HEK293 (cell line): ENCODE measurements around the gene ZNF528.

Source experiments
- CTCF ChIA-PET: fragments of 350-600 bp; formaldehyde crosslinking; extraction: SDS; loops from one replicate; lab custom pipeline; 2021; ENCODE audit warnings: antibody characterized with exemption; lab: Yijun Ruan, JAX
- POLR2A ChIA-PET: fragments of 300-600 bp; formaldehyde crosslinking; extraction: SDS; loops from one replicate; lab custom pipeline; 2020; ENCODE audit warnings: antibody characterized with exemption, inconsistent platforms; lab: Yijun Ruan, JAX
- H3K27ac ChIP-seq: fragments of 200-500 bp; sonication (Bioruptor generic); 2 replicates; pipeline ENCODE4 v1.5.1; 2014; ENCODE audit warnings: low read depth, low read length, control low read depth, inconsistent platforms; ENCODE audit errors: extremely low read depth
- H3K36me3 ChIP-seq, 2 experiments: fragments of 200-500 bp in 1 of 2; sonication (Bioruptor generic) in 1 of 2; 1 replicate in 1 of 2; 2 replicates in 1 of 2; pipeline ENCODE4 v1.5.1; 2014 to 2017; ENCODE audit warnings: inconsistent platforms in 2 of 2, low read length in 2 of 2; ENCODE audit not compliant: control insufficient read depth in 2 of 2, insufficient read depth in 1 of 2
- H3K4me1 ChIP-seq: fragments of 200-500 bp; sonication (Bioruptor generic); 2 replicates; pipeline ENCODE4 v1.5.1; 2014; ENCODE audit warnings: mild to moderate bottlenecking, low read length, inconsistent platforms; ENCODE audit not compliant: control insufficient read depth, insufficient read depth
- H3K4me3 ChIP-seq: 2 replicates; pipeline ENCODE4 v1.5.1; 2011; ENCODE audit warnings: low read depth, mild to moderate bottlenecking, control low read depth, low read length, moderate library complexity
- H3K9me3 ChIP-seq: fragments of 200-500 bp; sonication (Bioruptor generic); 2 replicates; pipeline ENCODE4 v1.5.1; 2014; ENCODE audit warnings: low read depth, low read length, inconsistent platforms; ENCODE audit not compliant: control insufficient read depth, insufficient read depth
- EGR2 ChIP-seq: fragments of 450-650 bp; formaldehyde crosslinking; IDR thresholded peaks from 2 replicates; pipeline ENCODE4 v1.5.1; 2016; ENCODE audit warnings: low read depth, missing biosample characterization, missing genetic modification characterization
- GLIS1 ChIP-seq: fragments of 450-650 bp; formaldehyde crosslinking; IDR thresholded peaks from 2 replicates; pipeline ENCODE4 v1.5.1; 2016; ENCODE audit warnings: missing biosample characterization, missing genetic modification characterization
- IKZF3 ChIP-seq: fragments of 450-650 bp; IDR thresholded peaks from 2 replicates; pipeline ENCODE4 v1.5.0; 2018; ENCODE audit warnings: missing biosample characterization, mild to moderate bottlenecking, missing genetic modification characterization, moderate library complexity
- KLF9 ChIP-seq: fragments of 450-650 bp; formaldehyde crosslinking; IDR thresholded peaks from 2 replicates; pipeline ENCODE4 v1.5.1; 2016; ENCODE audit warnings: missing biosample characterization, missing genetic modification characterization, low read depth
- PBX3 ChIP-seq: sonication (generic); formaldehyde crosslinking; IDR thresholded peaks from 2 replicates; pipeline ENCODE4 v1.8.1; 2022; ENCODE audit warnings: mild to moderate bottlenecking, moderate library complexity, missing genetic modification reagents
- PRDM2 ChIP-seq: fragments of 450-650 bp; formaldehyde crosslinking; IDR thresholded peaks from 2 replicates; pipeline ENCODE4 v1.5.1; 2016; ENCODE audit warnings: missing biosample characterization, missing genetic modification characterization, borderline replicate concordance
- PRDM6 ChIP-seq: fragments of 450-650 bp; formaldehyde crosslinking; IDR thresholded peaks from 2 replicates; pipeline ENCODE4 v1.5.1; 2017; ENCODE audit warnings: missing biosample characterization, missing genetic modification characterization
- SETDB1 ChIP-seq: IDR thresholded peaks from one replicate; pipeline ENCODE4 v1.6.1; 2017; ENCODE audit warnings: mild to moderate bottlenecking, low read length, moderate library complexity, mixed read lengths; ENCODE audit not compliant: insufficient read length
- ZBTB26 ChIP-seq: fragments of 450-650 bp; formaldehyde crosslinking; optimal IDR thresholded peaks from 2 replicates; pipeline ENCODE3; 2016; ENCODE audit warnings: missing biosample characterization, mild to moderate bottlenecking, missing genetic modification characterization
- ZBTB8A ChIP-seq: fragments of 450-650 bp; formaldehyde crosslinking; IDR thresholded peaks from 2 replicates; pipeline ENCODE4 v1.5.1; 2016; ENCODE audit warnings: missing biosample characterization, missing genetic modification characterization
- ZFHX2 ChIP-seq: fragments of 450-650 bp; formaldehyde crosslinking; conservative IDR thresholded peaks from 2 replicates; pipeline ENCODE4 v1.5.1; 2016; ENCODE audit warnings: missing biosample characterization, missing genetic modification characterization
- ZNF335 ChIP-seq: fragments of 450-650 bp; formaldehyde crosslinking; conservative IDR thresholded peaks from 2 replicates; pipeline ENCODE4 v1.5.1; 2016; ENCODE audit warnings: missing biosample characterization, missing genetic modification characterization
- ZNF544 ChIP-seq: fragments of 450-650 bp; formaldehyde crosslinking; IDR thresholded peaks from 2 replicates; pipeline ENCODE4 v1.5.0; 2017; ENCODE audit warnings: missing biosample characterization, missing genetic modification characterization
- ZNF561 ChIP-seq: fragments of 450-650 bp; IDR thresholded peaks from 2 replicates; pipeline ENCODE4 v1.5.1; 2018; ENCODE audit warnings: missing biosample characterization, missing genetic modification characterization, borderline replicate concordance
- ZNF610 ChIP-seq: fragments of 450-650 bp; formaldehyde crosslinking; IDR thresholded peaks from 2 replicates; pipeline ENCODE4 v1.5.1; 2016; ENCODE audit warnings: missing biosample characterization, missing genetic modification characterization, borderline replicate concordance
- ZNF623 ChIP-seq: fragments of 450-650 bp; formaldehyde crosslinking; IDR thresholded peaks from 2 replicates; pipeline ENCODE4 v1.5.1; 2016; ENCODE audit warnings: missing biosample characterization, missing genetic modification characterization
- ZSCAN18 ChIP-seq: fragments of 450-650 bp; formaldehyde crosslinking; IDR thresholded peaks from 2 replicates; pipeline ENCODE4 v1.5.1; 2016; ENCODE audit warnings: missing biosample characterization, missing genetic modification characterization

The ZNF528 gene

GRCh38 chr19:52398081-52398441 lies 412 bp downstream of the ZNF528 start (continued):
- TF ChIP-seq ZFHX2 (tag by site-specific recombination) = no peak
- TF ChIP-seq, all 188 proteins: peak for 2

- POLR2A ChIA-PET = no interaction called here
- no peaks in the 10 kb centered on the region for H3K4me1 ChIP-seq
- no peaks in the 10 kb centered on the region; the same call in 1 of the 2 replicates for H3K9me3 ChIP-seq
- H3K36me3 ChIP-seq = peaks cover 3 to 80% of the 10 kb centered on the region in 2 experiments; a peak in 2 of 3 replicates
- TF ChIP-seq IKZF3 (tag by site-specific recombination) (no peak), ZNF335 (no peak), ZNF544 (tag by site-specific recombination) (0 out of 2 replicates have a peak, but pooled peaks have one; percentile 44)
- CTCF ChIA-PET = no interaction called here
- no peak overlapping the region for H3K27ac ChIP-seq
- no peak overlapping the region for H3K4me3 ChIP-seq
These were observed 12.6 kb downstream of the ZNF528 start for GRCh38 chr19:52410276-52410675.

GRCh38 chr19:52415711-52416110 lies 18.1 kb downstream of the ZNF528 start:
- peaks cover 0 to 26% of the 10 kb centered on the region in 2 experiments; a peak in 1 of 3 replicates for H3K36me3 ChIP-seq
- CTCF ChIA-PET = no interaction called here
- TF ChIP-seq SETDB1 (peak; percentile 55), ZBTB26 (tag by site-specific recombination) (no peak)
- no peak overlapping the region for H3K4me3 ChIP-seq
- POLR2A ChIA-PET = no interaction called here
- no peaks in the 10 kb centered on the region for H3K4me1 ChIP-seq
- no peak overlapping the region for H3K27ac ChIP-seq
- H3K9me3 ChIP-seq = no peaks in the 10 kb centered on the region; the same call in 1 of the 2 replicates

GRCh38 chr19:52428937-52429336 lies 31.3 kb downstream of the ZNF528 start, which contains the start of gene ZNF534:
Gene ZNF534, plus strand, starts transcription at chr19:52429148. Its CDS starts 2,327 bp downstream, at chr19:52431475.
- ChIA-PET CTCF (no interaction called here), POLR2A (no interaction called here)
- TF ChIP-seq GLIS1 (tag by site-specific recombination) = no peak
- TF ChIP-seq PRDM6 = no peak
- TF ChIP-seq PBX3 (CRISPR knock-in tag) = no peak
- no peak for TF ChIP-seq ZBTB8A (tag by site-specific recombination)
- TF ChIP-seq ZNF561 = no peak
- TF ChIP-seq EGR2 (tag by site-specific recombination) = no peak
- TF ChIP-seq KLF9 = no peak
- TF ChIP-seq PRDM2 (tag by site-specific recombination) = no peak
- no peak for TF ChIP-seq ZSCAN18
- TF ChIP-seq ZNF610 (tag by site-specific recombination) = no peak
- TF ChIP-seq ZNF623 = no peak

More at GRCh38 chr19:52428937-52429336, 31.3 kb downstream of the ZNF528 start, which contains the start of gene ZNF534:
- Histone ChIP-seq H3K36me3 (no peaks in the 10 kb centered on the region), H3K4me1 (no peaks in the 10 kb centered on the region), H3K9me3 (no peaks in the 10 kb centered on the region; the same call in 1 of the 2 replicates), H3K4me3 (no peak within 1 kb of the TSS), H3K27ac (no peak within 1 kb of the TSS)
